Limb (tissue), 2 donors: ENCODE data around the gene ALPK3.

Experiments
- DNase-seq, 2 donors: peaks; one replicate each; pipeline ENCODE4 v3.0.0-alpha.2; 2016; ENCODE audit errors: extremely low spot score in 2 of 2

The ALPK3 gene

DNA sequence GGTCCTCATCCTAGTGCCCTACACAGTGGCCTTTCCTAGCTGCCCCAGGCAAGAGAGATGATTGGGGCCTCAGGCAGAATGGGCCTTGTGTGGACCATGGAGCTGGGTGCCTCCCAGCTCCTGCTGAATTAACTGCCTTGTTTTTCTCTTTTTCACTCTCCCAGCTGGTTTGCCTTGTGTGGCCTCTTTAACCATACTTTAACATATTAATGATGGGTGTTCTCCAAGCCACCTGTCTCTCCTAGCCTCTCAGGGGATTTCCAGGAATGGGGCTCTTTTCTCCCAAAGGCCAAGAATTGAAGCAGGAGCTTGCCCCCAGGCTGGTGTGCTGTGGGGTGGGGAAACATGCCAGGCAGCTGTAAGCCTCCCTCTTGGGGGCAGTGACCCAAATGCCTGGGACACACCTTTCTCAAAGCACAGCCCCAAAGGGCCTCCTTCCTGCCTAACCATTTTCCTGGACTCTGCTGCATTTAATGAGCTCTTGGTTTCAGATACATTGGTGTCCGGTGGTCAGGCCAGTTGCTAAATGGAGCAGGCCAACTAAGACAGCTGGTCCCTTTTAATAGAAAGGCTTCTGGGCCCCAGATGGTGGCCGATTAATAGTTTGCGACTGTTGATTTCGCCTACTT is 5.6 kb downstream of the ALPK3 start:
- DNase-seq, result no peak

DNA sequence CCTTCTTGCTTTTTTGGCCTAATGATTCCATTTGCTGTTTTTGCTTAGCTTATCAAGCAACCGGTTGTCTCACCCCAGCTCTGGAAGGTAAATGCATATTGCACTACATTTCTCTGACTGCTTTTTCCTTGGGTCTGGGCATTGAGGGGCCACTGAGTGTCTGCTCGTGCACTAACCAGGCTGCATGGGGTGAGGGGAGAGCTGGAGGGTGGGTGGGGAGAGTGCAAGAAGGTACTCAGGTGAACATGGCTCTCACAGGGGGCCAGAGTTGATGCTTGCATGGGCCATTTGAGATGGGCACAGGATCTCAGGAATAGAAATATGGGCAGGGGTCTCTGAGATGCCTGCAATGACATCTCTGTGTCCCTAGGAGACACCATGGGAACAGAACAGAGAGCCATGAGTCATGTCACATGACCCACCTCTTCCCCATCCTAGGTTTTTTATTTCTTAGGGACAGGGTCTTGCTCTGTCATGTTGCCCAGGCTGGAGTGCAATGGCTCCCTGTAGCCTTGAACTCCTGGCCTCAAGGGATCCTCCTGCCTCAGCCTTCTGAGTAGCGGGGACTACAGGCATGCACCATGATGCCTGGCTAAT is 6.2 kb downstream of the ALPK3 start:
- DNase-seq, result no peak

DNA sequence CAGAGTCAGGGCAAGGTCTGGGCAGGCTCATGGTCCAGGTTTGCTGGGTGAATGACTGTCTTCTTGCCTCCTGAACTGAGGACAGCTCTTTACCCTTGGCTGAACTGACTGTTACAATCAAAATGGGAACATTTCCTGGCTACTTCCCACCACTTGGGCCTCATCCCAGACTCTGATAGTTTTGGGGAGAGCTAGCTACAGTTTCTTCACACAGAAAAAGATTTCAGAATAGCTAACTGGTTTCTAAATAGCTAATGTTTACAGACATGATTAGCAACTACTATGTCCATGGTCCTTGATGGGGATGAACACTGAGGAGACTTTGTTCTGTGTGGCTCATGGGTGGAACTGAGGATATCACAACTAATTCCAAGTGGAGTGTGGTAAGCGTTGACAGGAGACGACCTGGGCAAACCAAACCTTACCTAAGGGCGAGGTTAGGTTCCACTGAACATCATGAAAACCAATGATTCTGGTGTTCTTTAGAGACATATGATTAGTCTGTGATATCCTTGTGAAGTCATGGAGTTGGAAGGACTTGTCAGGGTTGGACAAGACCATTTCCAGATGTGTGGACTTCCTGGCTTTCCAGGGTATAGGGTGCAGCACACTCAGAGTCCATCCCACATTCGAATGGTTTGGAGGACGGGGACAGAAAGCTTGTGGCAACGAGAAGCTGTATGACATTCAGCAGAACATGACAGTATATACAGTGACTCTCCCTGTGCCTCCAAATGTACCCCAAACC is 7.3 kb downstream of the ALPK3 start:
- peak in 1 of 2 donors; percentile 76 for DNase-seq

DNA sequence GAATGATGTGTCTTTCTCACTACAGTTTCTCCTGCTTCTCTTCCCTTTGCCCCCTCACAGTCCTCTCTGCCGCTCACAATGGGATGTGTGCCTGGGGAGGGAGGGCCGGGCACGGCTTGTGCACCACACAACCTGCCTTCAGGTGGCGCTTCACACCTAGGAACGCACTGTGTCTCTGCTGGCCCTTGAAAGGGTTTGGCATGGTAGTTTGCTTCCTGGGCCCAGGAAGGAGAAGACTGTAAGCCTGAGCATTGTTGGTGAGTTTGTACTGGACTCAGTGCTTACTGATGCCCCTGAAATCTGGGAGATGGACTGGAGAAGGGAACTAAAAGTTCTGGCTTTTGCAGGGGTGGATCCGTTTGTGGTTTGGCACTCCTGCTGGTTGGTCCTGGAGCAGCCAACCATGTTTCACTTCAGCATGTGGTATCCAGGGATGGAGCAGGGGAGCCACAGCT is 9.2 kb downstream of the ALPK3 start:
- DNase-seq, result no peak

DNA sequence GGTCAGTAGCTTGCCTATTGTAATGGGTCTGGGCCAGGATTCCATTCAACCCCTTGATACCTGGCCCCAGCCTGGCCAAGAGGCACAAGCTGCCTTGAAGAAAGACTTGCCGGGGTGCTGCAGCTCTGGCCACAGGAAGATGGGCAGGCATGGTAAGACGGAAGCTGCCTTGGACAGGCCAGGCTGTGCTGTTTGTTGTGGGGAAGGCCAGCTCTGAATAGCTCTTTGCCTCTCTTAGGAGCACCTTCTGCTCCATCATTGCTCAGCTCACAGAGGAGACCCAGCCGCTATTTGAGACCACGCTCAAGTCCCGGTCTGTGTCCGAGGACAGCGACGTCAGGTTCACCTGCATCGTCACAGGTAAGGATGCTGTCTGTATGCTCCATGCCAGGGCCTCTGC is 10.1 kb downstream of the ALPK3 start:
- DNase-seq, result no peak

DNA sequence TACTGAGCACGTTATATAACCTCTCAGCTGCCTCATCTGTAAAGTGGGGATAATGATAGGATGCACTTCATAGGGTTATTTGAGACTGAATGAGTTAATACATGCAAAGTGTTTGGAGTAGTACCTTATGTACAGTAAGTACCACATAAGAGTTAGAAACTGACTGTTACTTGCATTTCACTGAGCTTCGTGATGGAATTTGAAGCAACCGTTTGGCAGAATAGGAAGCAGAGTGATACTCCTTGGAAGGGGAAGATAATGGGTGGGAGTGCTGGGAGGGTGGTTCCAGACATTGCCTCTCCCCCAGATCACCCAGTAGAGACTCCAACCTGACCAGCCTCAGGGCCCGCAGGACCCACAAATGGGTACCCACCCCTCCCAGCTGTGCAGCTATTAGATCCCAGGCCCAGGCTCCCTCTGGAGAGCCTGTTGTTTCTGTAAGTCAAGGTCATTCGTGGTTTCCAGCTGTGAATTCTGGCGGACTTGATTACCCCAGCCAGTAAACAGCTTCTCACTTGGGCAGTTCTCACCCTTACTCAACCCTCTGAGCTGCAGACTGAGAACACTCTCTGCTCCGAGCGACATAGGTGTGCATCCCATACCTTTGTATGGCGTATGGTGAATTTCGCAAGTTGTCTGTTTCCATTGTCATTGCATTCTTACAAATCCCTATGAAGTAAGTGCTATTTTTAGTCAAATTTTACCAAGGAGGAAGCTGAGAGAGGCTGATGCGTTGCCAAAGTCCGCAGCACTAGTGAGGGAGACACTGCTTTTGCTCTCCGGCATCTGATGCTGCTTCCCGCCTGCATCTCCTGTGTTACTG is 11.1 kb downstream of the ALPK3 start:
- no peak for DNase-seq

DNA sequence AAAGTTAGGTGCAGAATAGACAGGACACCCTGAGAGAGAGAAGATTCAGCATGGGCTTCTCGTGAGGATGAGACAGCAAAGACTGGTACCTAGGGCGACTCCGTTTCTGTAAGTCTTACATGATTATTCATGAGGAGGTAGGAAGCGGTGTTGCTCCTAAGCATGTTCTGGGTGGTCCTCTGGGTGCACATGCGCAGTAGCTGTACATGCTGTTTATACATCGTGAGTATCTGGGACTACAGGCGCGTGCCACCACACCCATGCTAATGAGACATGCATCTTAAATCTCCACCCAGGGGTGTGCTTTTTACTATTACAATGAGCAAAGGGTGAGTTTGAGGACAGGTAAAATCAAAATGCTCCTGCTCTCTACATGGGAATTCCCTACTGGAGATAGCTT is 12.3 kb downstream of the ALPK3 start:
- DNase-seq, result no peak

DNA sequence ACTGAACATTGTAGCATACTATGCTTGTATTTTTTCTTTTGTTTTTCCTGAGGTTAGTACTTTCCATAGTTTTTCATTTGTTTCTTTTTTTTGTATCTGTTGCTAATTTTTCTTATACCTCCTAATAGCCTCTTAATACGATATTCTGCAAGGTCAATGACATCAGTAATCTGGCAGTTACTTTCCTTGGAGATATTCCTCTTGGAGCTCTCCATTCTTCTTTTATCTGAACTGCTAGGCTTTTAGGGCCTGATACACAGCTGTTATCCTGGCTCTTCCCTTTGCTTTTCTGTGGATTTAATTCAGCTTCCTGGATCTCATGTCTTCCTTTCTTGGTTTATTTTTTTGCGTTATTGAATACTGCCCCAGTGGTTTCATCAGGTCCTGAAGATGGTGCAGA is 12.9 kb downstream of the ALPK3 start:
- DNase-seq, result no peak

DNA sequence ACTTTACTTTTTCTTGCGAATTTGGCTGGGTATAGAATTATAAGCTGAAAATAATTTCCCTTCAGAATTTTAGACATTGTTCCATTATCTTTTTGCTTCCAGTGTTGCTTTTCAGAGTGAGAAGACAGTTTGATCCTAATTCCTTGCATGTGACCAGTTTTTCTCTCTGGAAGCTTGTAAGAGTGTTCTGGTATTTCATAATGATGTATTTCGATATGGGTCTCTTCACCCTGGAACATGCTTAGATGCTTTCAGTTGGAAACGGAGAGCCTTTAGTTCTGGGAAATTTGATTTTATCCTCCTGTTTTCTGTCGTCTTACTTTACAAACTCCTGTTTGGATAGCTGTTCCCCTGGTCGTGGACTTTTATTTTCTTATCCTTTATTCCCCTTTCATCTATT is 13.9 kb downstream of the ALPK3 start:
- DNase-seq, result no peak

DNA sequence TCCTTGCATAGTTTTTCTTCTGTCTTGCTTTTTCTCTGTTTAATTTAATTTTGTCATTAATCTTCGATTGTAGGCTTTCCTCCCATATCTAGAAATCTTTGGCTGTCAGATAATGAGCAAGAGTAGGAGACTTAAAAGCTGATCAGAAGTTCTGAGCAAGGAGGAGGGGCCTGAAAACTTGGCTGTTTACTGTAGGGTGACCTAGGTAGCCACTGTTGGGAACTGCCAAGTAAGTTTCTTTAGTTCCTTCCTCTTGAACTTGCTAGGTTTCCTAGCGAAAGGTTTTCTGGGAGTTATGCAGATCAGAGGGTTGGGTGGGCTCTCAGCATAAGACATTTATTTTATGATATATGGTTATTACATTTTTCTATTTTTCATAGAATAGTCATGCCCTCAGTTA is 14.5 kb downstream of the ALPK3 start:
- DNase-seq, result no peak

DNA sequence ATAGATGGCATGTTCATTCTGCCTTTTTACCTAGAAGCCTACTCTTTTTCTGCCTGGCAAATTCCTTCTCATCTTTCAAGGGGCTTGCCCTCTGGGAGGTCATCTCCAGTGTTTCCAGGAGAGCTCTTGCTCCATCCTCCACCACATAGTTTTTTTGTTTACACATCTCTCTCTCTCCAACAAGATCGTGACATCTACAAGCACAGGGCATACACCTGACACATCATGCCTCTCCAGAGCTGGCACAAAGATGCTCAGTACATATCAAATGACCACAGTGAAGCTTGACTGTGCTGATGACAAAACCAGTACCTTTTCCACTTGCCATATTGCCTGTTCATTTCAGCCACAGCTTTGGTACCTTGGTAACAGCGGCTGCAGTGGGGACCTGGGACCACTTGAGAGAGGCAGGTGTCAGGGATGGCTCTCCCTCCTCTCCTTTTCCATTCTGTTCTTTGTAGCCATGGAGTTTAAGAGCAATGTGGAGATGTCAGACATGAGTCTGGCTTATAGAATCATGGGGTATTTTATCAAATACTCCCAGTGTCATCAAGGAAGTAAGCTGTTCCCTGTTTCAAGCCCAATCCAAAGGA is 15.4 kb downstream of the ALPK3 start:
- DNase-seq, result no peak

DNA sequence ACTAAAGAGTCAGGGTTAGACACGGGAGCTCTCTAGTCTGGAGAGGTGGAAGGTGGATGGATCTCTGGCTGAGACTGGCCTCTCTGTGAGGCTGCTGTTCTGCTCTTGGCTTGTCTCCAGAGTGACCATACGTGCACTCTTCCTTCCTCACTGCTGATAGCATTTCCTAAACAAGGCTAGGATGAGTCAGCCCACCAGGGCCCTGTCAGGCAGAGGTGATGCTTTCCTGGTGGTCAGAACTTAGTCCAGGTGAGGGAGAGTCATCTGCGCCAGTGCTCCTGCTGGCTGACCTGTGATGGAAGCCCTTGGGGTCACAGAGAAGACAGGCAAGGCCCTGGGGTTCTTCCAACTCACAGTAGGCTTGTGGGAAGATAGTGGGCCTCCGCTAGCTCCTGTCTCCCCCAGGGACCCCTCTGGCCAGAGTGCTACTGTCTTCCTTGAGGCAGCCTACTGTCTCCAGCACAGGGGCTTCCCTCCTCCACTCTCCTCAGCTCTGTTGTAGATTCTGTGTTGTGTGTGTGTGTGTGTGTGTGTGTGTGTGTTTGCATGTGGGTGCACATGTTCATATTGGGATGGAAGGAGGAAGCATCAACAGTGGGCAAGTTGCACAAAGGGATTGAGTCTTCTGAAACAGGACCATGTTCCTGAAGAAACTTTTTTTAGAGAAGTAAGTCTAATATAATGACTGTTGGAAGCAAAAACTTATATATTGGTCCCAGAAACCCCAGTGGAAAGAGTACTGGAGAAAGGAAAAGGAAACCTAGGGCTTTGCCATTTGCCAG is 16.5 kb downstream of the ALPK3 start:
- DNase-seq, result no peak

DNA sequence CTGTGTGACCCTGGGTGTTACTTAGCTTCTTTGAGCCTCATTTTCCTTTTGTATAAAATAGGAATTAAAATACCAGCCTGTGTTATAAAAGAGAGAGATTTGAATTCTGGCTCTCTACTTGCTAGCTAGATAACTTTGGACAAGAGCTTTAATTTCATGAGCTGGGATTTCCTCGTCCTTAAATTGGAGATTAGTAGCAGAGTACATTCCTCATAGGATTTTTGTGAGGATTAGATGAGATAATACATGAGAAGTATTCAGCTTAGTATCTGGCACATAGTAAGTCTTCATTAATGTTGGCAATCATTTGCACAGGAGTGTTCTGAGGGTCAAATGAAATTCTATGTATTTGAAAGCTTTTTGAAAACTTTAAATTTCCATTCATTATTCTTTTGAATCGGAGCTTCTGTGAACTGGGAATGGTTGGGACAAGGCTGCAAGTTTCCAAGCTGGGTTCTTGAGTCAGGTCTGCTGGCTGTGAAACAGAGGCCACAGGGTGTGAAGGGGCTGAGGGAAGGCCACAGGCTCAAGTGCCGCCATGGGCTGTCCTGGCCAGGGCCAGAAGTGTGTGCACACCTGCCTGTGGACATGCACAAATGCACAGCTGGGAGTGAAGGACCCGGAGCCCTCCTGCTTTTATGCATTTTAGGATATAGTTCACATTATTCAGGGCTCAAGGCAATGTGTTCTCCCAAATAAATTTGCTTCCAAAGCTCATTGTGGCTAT is 17.2 kb downstream of the ALPK3 start:
- DNase-seq, result no peak

DNA sequence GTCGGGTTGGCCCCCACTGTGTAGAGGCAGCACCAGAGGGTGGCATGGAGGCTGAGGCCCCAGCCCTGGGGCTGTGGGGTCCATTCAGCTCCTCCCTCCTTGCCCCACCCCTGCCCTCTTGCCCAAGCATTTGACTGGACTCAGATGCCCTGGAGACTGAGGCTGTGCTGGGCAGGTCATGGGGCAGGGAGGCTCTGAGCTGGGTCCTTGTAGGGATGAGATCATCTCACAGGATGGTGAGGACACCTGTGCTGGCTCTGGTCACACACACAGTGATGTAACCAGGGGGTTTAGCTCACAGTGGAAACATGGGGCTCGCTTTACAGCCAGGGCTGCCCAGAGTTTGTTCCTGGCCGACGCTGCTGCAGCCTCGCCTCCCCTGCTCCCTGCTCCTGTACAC is 17.8 kb downstream of the ALPK3 start:
- no peak for DNase-seq

DNA sequence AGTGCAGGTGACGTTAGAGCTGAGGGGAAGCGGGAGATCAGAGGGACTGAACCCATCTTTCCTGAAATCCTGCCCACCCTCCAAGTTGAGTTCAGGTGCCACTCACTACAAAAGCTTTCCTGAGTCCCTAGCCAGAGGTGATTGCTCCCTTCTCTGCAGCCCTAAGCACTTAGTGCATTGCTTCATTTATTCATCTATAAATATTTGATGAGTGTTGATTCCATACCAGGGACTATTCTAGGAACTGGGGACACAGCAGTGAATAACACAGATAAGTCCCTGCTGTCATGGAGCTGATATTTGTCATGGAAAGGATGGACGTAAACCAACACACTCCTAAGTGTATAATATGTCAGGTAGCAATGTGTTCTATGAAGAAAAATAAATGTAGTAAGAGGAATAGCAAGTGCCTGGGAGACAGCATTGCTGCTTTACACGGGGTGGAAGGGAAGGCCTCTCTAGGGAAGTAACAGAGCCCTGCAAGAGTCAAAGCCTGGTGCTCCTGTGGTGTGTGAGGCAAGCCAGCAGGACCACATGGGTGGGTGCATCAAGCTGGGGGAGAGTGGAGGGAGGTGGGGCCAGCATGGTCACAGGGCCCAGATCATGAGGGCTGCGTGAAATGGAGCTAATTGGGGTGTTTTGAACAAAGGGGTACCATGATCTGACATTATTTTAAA is 18.6 kb downstream of the ALPK3 start:
- no peak for DNase-seq

DNA sequence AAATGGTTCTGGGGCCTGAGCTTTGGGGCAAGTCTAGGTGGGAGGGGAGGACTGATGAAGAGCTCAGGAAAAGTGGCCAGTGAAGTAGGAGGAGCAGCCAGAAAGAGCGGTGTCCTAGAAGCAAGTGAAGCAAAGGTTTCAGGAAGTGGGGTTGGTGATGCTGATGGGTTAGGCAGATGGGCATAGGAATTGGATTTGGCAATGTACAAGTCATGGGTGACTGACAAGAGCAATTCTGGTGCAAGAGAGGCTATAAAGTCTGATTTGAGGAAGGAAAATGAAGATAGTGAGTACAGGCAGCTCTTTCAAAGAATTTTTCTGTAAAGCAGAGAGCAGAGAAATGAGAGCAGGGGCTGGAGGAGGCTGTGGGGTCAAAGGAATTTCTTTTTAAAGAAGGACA is 19.7 kb downstream of the ALPK3 start:
- no peak for DNase-seq

DNA sequence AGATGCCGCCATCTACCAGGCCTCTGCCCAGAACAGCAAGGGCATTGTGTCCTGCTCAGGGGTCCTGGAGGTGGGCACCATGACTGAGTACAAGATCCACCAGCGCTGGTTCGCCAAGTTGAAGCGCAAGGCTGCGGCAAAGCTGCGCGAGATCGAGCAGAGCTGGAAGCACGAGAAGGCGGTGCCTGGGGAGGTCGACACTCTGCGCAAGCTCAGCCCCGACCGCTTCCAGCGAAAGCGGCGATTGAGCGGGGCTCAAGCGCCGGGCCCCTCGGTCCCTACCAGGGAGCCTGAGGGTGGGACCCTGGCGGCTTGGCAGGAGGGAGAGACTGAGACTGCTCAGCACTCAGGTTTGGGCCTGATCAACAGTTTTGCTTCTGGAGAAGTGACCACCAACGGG is 22.6 kb downstream of the ALPK3 start:
- DNase-seq, result no peak

DNA sequence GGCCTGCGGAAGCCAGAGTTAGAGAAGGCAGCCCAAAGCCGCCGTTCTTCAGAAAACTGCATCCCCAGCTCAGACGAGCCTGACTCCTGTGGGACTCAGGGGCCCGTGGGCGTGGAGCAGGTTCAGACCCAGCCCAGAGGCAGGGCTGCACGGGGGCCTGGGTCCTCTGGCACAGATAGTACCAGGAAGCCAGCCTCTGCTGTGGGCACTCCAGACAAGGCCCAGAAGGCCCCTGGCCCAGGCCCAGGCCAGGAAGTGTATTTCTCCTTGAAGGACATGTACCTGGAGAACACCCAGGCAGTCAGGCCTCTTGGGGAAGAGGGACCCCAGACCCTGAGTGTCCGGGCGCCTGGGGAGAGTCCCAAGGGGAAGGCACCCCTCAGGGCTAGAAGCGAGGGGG is 23.1 kb downstream of the ALPK3 start:
- DNase-seq, result no peak

DNA sequence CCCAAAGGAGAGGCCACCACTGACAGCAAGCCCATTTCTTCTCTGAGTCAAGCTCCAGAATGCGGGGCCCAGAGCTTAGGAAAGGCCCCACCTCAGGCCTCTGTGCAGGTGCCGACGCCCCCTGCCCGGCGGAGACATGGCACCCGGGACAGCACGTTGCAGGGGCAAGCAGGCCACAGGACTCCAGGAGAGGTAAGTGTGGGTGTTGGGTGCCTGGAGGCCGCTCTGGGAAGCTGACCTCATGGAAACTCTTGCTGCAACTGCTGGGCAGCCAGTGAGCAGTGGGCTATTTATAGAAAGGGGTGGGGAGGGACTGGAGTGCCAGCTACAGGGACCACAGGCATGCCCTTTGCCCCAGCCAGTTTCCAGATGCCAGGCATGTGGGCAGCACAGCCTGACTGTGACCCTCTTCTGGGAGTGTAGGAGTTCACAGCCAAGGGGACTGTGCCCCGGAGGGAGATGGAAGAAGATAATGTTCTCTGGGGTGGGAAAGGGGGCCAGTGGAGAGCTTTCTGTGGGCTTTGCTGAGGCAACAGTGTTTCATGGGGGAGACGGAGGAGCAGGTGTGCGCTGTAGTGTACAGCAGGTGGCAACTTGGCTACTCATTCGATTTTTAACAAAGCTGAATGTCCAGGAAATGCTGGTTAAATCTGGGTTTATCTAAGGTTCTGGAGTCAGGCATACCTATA is 23.7 kb downstream of the ALPK3 start:
- no peak for DNase-seq
